Thyroid gland (tissue), 4 donors: ENCODE measurements around the gene RARG.

Source experiments
- CTCF ChIP-seq, 6 experiments: fragments of 200-600 bp in 3 of 6; fragments of 450-650 bp in 3 of 6; sonication (generic) in 3 of 6; IDR thresholded peaks; one replicate each; pipeline ENCODE4 v1.5.1; 2016 to 2019; ENCODE audit warnings: antibody characterized with exemption in 6 of 6, mild to moderate bottlenecking in 2 of 6, inconsistent platforms in 1 of 6, moderate library complexity in 1 of 6
- POLR2A ChIP-seq, 2 donors: fragments of 450-650 bp; IDR thresholded peaks; one replicate each; pipeline ENCODE4 v1.6.1; 2017; ENCODE audit warnings: antibody characterized with exemption in 2 of 2, mild to moderate bottlenecking in 2 of 2, moderate library complexity in 1 of 2

GRCh38 chr12:53231671-53231920 lies 413 bp downstream of the RARG start:
- no peak for TF ChIP-seq POLR2A (IDR thresholded peaks at IDR 0.05)
- no peak for TF ChIP-seq CTCF (IDR thresholded peaks at IDR 0.05)
